ENCODE measurements around the gene LIMS2. TPM values are rescaled to one million over a fixed set of nuclear protein-coding genes. Genes with fewer than 3 reads are reported as not detected.

Gene LIMS2
- total RNA-seq, 1 donor from 2014 or later = 161 TPM

DNA sequence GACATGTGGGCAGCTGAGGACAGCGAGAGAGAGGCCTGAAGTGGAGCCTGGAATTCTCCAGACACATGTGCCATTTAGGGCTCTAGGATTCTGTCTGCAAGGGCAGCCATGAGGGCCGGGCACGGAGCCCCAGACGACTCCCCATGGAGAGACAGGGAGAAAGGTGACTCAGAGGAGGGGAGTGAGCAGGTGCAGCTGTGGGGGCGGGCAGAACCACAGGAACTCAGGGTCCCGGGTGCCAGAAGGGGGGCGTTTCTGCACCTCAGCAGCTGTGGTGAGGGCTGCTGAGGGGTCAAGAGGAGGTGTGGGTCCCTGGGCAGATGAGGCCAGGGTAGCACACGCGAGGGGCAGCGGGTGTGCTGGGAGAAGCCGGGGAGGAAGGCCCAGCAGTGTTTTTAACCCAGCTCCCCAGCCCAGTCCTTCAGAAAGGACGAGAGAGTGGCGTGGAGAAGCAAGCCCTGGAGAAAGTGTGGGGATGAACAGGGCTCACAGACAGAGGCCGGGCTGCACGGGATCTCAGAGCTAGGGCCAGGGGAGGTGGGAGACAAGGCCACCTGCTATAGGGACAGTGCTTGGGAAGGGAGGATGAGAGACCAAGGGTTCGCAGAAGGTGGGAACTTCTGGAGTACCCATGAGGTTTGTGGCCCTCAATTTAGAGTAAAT lies 21.8 kb downstream of the LIMS2 start:
- no peak for ATAC-seq
- no peak for DNase-seq
- H3K4me1 ChIP-seq = peaks cover 11% of the 10 kb centered on the region
- H3K4me3 ChIP-seq = no peak overlapping the region
- no peaks in the 10 kb centered on the region for H3K27me3 ChIP-seq
- H3K36me3 ChIP-seq = no peaks in the 10 kb centered on the region
- intact Hi-C loops (cut with DNase I) = no loop called here
- peak overlapping the region; percentile 4 for H3K27ac ChIP-seq
- H3K9me3 ChIP-seq = no peaks in the 10 kb centered on the region
- TF ChIP-seq, protein P1, sequence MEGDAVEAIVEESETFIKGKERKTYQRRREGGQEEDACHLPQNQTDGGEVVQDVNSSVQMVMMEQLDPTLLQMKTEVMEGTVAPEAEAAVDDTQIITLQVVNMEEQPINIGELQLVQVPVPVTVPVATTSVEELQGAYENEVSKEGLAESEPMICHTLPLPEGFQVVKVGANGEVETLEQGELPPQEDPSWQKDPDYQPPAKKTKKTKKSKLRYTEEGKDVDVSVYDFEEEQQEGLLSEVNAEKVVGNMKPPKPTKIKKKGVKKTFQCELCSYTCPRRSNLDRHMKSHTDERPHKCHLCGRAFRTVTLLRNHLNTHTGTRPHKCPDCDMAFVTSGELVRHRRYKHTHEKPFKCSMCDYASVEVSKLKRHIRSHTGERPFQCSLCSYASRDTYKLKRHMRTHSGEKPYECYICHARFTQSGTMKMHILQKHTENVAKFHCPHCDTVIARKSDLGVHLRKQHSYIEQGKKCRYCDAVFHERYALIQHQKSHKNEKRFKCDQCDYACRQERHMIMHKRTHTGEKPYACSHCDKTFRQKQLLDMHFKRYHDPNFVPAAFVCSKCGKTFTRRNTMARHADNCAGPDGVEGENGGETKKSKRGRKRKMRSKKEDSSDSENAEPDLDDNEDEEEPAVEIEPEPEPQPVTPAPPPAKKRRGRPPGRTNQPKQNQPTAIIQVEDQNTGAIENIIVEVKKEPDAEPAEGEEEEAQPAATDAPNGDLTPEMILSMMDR (IDR thresholded peaks at IDR 0.05) = no peak

DNA sequence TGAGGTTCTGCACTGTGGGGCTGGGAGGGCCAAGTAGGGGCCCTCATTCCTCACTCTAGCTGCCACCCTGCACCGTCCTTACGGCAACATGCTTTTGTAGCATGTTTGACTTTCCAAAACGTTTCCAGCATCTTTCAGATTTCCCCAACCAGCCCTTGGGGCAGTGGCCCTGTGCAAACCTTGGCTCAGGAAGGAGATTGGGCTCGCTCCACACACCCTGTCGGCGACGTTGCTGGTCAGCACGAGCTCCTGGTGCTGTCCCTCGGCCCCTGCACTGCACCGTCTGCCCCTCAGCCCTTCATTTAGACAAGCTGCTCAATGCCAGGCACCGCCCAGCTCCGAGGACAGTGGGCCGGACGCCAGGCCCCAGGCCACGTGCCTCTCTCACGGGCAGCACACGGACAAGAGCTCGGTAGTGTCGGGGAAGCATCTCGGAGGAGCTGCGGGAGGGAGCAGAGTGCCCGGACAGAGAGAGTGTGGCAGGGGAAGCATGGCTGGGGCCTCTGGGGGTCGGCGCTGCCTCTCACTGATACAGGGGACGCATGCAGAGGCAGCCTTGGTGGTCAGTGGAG lies 22.5 kb downstream of the LIMS2 start:
- no peak for ATAC-seq
- no peak for DNase-seq
- Histone ChIP-seq H3K4me1 (peaks cover 11% of the 10 kb centered on the region), H3K27me3 (no peaks in the 10 kb centered on the region), H3K36me3 (no peaks in the 10 kb centered on the region), H3K4me3 (no peak overlapping the region), H3K27ac (peak overlapping the region; percentile 4), H3K9me3 (no peaks in the 10 kb centered on the region)
- intact Hi-C loops (cut with DNase I) = no loop called here
- TF ChIP-seq, protein P1 (IDR thresholded peaks at IDR 0.05) = no peak

DNA sequence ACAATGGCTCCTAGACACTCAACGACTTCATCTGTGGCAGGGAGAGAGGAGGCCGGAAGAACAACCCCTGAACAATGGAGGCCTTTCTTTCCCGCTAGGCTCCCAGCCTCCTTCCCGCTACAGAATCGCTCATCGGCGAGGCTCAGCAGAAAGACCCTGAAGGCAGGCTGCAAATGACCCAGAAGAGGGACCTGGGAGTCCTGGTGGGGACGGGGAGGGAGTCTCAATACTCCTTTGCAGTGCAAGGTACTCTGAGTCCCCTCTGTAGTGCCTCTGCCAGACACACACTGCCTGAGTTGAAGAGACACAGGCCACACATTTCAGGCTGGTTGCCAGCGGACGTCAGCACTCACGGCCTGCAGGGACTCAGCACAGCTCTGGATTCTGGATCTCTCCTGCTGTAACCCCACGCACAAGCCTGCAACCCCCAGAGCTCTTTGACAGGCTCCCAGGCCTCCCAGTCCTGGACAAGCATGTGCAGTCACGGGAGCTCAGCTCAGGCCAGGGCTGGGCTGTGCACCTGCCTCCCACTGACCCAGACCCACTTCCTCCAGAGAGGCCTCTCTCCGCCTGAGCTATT lies 23.3 kb downstream of the LIMS2 start:
- H3K36me3 ChIP-seq = no peaks in the 10 kb centered on the region
- ATAC-seq (peak; percentile 2), DNase-seq (no peak)
- intact Hi-C loops (cut with DNase I) = no loop called here
- no peaks in the 10 kb centered on the region for H3K9me3 ChIP-seq
- H3K4me3 ChIP-seq = no peak overlapping the region
- peak overlapping the region; percentile 17 for H3K27ac ChIP-seq
- H3K4me1 ChIP-seq = peaks cover 15% of the 10 kb centered on the region
- no peaks in the 10 kb centered on the region for H3K27me3 ChIP-seq
- TF ChIP-seq, protein P1 (IDR thresholded peaks at IDR 0.05) = no peak

DNA sequence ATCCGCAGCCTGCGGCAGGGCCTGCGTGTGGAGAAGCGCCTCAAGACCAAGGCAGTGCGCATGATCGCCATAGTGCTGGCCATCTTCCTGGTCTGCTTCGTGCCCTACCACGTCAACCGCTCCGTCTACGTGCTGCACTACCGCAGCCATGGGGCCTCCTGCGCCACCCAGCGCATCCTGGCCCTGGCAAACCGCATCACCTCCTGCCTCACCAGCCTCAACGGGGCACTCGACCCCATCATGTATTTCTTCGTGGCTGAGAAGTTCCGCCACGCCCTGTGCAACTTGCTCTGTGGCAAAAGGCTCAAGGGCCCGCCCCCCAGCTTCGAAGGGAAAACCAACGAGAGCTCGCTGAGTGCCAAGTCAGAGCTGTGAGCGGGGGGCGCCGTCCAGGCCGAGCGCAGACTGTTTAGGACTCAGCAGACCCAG lies 23.9 kb downstream of the LIMS2 start:
- no peak overlapping the region for H3K27ac ChIP-seq
- DNase-seq = no peak
- H3K9me3 ChIP-seq = no peaks in the 10 kb centered on the region

DNA sequence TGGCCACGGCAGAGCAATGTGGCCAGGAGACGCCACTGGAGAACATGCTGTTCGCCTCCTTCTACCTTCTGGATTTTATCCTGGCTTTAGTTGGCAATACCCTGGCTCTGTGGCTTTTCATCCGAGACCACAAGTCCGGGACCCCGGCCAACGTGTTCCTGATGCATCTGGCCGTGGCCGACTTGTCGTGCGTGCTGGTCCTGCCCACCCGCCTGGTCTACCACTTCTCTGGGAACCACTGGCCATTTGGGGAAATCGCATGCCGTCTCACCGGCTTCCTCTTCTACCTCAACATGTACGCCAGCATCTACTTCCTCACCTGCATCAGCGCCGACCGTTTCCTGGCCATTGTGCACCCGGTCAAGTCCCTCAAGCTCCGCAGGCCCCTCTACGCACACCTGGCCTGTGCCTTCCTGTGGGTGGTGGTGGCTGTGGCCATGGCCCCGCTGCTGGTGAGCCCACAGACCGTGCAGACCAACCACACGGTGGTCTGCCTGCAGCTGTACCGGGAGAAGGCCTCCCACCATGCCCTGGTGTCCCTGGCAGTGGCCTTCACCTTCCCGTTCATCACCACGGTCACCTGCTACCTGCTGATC lies 24.4 kb downstream of the LIMS2 start:
- H3K27ac ChIP-seq = no peak overlapping the region
- TF ChIP-seq, protein P1 (IDR thresholded peaks at IDR 0.05) = no peak
- no peak for ATAC-seq
- H3K36me3 ChIP-seq = no peaks in the 10 kb centered on the region
- intact Hi-C loops (cut with DNase I) = no loop called here
- H3K4me3 ChIP-seq = no peak overlapping the region
- no peak for DNase-seq
- no peaks in the 10 kb centered on the region for H3K9me3 ChIP-seq
- peaks cover 15% of the 10 kb centered on the region for H3K4me1 ChIP-seq
- no peaks in the 10 kb centered on the region for H3K27me3 ChIP-seq

More for the DNA sequence above, 23.9 kb downstream of the LIMS2 start:
- no peak overlapping the region for H3K4me3 ChIP-seq
- TF ChIP-seq, protein P1 (IDR thresholded peaks at IDR 0.05) = no peak
- intact Hi-C loops (cut with DNase I) = no loop called here
- no peak for ATAC-seq
- H3K36me3 ChIP-seq = no peaks in the 10 kb centered on the region
- no peaks in the 10 kb centered on the region for H3K27me3 ChIP-seq
- peaks cover 15% of the 10 kb centered on the region for H3K4me1 ChIP-seq
